ENCODE measurements around the gene XPO6.

Gene XPO6

GRCh38 chr16:28089205-28089991 lies 122.4 kb downstream of the XPO6 start:
- DNase-seq = no peak

- DNase-seq = no peak
Observed at GRCh38 chr16:28087675-28088300, 124.0 kb downstream of the XPO6 start.

- DNase-seq = no peak
Observed at GRCh38 chr16:28087140-28087660, 124.6 kb downstream of the XPO6 start.

DNA sequence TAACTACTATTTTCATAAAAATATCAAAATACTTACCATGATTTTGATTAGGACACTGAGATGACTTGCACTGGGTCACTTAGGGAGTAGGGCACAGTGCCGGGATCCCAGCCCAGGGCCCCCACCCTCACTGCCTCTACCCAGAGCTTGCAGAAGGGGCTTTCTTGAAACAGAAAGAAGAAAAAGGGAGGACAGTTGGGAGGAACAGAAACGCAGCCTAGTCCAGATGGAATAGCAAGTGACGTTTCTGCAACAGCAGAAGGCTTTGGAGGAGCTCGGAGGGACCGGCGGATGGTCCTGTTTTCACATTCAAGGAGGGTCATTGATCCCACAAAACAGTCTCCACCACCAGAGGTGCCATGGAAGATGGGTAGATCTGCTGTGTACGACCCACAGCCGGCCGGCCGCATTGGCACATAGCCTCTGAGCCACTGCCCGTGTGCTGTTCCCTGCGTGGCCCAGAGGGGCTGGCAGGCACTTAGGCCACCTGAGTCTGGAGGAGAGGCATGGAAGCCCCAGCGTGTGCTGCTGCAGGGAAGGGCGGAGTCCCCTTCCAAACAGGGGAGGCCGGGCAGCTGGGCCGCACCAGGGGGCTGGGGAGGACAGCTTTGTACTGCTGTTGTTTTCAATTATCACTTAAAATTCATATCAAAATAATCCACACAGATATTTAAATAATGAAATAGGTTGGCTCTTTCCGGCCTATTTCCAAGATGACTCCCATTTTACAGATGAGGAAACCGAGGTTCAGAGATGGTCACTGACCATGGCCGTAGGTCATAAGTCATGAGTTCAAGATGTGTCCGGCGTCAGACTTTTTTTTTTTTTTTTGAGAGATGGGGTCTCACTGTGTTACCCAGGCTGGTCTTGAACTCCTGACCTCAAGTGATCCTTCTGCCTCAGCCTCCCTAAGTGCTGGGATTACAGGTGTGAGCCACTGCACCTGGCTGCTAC lies 125.3 kb downstream of the XPO6 start:
- DNase-seq = no peak

DNA sequence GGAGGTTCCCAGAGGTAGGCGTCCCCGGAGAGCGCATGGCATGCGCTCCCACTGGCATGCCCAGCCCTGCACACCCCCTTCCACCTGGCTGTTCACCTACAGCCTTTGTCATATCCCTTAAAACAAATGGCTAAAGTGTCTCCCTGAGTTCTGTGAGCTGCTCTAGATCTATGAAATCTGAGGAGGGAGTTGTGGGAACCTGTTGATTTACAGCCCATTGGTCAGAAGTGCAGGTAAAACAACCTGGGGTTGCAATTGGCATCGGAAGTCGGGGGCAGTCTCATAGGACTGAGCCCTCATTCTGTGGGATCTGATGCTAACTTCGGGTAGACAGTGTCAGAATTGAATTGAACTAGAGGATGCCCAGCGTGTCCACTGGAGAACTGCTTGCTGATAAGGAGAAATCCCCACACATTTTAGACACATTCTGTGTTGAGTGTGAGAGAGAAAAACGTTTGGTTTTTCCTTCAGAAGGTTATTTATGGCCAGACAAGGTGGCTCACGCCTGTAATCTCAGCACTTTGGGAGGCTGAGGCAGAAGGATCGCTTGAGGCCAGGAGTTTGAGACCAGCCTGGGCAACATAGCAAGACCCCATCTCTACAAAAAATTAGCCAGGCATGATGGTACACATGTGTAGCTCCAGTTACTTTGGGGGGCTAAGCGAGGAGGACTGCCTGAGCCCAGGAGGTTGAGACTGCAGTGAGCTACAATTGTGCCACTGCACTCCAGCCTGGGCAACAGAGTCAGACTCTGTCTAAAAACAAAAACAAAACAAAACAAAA lies 126.2 kb downstream of the XPO6 start:
- no peak for DNase-seq

DNA sequence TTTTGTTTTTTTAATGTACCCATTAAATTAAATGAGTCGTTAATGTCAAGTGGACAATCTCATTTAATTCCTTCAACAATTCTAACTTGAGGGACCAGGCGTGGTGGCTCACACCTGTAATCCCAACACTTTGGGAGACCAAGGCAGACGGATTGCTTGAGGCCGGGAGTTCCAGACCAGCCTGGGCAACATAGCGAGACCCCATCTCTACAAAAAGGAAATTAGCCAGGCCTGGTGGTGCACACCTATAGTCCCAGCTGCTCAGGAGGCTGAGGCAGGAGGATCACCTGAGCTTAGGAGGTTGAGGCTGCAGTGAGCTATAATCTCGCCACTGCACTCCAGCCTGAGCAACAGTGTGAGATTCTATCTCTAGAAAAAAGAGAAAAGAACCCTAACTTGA lies 127.6 kb downstream of the XPO6 start:
- DNase-seq = no peak

DNA sequence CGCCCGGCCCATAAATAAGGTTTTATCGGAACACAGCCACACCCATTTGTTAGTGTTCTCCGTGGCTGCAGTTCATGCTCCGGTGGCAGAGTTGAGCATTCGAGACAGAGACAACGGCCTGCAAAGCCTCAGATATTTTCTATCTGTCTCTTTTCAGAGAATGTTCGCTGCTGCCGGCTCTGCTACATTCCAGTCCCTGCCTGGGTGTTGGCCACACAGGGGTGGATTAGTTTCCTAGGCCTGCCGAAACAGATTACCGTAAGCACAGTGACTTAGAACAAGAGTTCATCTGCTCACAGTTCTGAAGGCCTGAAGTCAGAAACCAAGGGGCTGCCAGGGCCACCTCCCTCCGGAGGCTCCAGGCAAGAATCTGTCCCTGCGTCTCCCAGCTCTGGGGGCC lies 129.1 kb downstream of the XPO6 start:
- no peak for DNase-seq

- no peak for DNase-seq
Observed at GRCh38 chr16:28081391-28081968, 130.3 kb downstream of the XPO6 start.

DNA sequence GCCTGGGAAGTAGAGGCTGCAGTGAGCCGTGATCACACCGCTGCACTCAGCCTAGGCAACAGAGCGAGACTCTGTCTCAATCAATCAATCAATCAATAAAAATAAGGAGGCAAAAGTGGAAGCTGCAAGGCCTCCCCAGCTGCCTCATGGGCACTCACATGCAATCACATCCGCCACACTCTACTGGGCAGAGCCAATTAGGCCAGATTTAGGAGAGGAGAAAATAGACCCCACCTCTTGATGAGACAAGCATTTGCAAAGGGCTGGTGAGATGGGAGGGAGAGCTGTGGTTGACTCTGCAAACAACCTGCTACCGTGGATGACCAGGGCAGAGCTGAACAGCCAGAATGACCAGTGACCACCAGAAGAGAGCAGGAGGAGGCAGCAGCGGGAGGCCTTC lies 133.5 kb downstream of the XPO6 start:
- DNase-seq = no peak

GRCh38 chr16:28073836-28074235 lies 137.9 kb downstream of the XPO6 start:
- no peak for DNase-seq

- no peak for DNase-seq
Observed at GRCh38 chr16:28072087-28072486, 139.7 kb downstream of the XPO6 start.

GRCh38 chr16:28069971-28070794 lies 141.6 kb downstream of the XPO6 start:
- no peak for DNase-seq

- DNase-seq = no peak
Observed at GRCh38 chr16:28068976-28069375, 142.8 kb downstream of the XPO6 start.

- DNase-seq = no peak
Observed at GRCh38 chr16:28067604-28068379, 144.0 kb downstream of the XPO6 start.

GRCh38 chr16:28064706-28065249 lies 147.0 kb downstream of the XPO6 start:
- no peak for DNase-seq

DNA sequence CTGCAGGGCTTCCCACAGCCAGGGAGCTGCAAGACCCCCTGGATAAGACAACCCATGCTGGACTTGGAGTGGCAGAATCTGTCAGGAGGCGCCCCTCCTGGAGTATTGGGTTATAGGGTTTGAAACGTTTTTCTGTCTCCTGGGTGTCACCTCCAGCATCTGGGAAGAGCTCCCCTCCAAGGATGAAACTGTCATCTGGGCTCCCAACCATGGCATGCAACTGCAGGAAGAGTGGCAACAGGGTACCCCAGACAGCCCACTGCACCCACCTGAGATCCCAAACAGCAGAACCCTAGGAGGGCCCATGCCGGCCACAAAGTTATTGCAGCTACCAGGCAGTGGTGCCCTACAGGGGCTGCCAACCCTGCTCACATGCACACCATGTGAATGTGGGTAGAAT lies 147.6 kb downstream of the XPO6 start:
- DNase-seq = no peak

DNA sequence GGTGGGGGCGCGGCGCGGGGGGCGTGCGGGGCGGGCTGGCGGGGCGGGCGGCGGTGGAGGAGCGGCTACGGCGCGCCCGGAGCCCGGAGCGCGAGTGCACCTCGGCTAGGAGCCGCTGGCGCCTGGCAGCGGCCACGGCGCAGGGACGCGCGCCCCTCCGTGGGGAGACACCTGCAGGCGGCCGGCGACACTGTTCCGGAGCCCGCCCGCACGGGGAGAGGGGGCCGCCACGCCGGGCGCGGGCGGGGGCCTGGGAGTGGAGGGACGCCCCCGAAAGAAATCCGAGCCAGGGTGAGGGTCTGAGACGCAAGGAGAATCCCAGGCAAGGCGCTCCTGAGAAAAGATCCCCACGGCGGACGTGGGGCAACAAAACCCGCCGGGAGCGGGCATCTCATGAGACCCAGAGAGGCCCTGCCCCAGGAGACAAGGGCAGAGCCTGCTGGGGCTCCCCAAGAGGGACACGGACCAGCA lies 148.1 kb downstream of the XPO6 start, which contains the start of gene GSG1L:
Gene GSG1L (minus strand): TSS at position 124 of the 471 bp plus-strand sequence. CDS start 290 bp downstream, outside the sequence.
- DNase-seq = no peak

DNA sequence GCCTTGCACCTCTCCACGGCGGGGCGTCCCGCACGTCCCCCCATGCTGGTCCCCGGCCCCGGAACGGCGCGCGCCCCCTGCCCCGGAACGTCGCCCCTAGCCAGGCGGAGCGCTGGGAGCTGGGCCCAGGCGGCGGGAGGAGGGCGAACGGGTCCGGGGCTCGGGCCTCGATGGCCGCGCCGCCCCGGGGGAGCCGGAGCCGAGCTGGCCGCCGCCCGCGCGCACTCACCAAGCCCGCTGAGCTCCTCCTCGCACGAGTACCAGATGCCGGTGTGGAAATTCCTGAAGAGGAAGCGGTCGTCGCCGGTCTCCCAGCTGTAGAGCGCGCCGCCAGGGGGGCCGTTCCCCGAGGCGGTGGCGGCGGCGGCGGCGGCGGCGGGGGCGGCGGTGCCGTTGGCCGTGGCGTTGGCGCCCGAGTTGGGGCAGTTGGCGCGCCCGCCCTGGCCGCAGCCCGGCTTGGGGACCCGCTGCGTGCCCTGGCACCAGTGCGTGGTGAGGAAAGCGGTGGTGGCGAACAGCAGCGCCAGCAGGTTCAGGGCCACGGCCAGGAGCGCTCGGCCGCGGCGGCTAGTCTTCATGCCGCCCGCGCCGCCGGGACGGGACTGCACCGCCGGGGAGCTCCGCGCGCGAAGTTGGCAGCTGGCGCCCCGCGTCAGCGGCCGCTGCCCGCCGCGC lies 148.8 kb downstream of the XPO6 start:
- DNase-seq = no peak

GRCh38 chr16:28062261-28062846 lies 149.4 kb downstream of the XPO6 start:
- no peak for DNase-seq

All from T-helper 1 cell (primary cell).